Naive B cell (primary cell): Measurements from ENCODE around the gene STX10. TPM values are rescaled to one million over a fixed set of nuclear protein-coding genes. Genes with fewer than 3 reads are reported as not detected.

Source experiments
- ATAC-seq, 2 donors: fragments of 150-1000 bp; cut with Tn5 transposase; 2 replicates each; pipeline ENCODE4 v1.10.0; 2021; ENCODE audit warnings: low read depth in 2 of 2, mild to moderate bottlenecking in 2 of 2, moderate library complexity in 2 of 2
- DNase-seq: peaks from one replicate; pipeline ENCODE4 v3.0.0; 2022
- H3K27ac Mint-ChIP-seq, 6 donors: one replicate each; pipeline ENCODE4 v1.8.0; 2020 to 2022; ENCODE audit warnings: mild to moderate bottlenecking in 6 of 6, mixed read lengths in 6 of 6, moderate library complexity in 5 of 6, inconsistent platforms in 2 of 6
- H3K27me3 Mint-ChIP-seq, 3 donors: one replicate each; pipeline ENCODE4 v1.8.0; 2021 to 2022; ENCODE audit warnings: mixed read lengths in 3 of 3, mild to moderate bottlenecking in 1 of 3
- H3K36me3 Mint-ChIP-seq, 2 donors: one replicate each; pipeline ENCODE4 v1.8.0; 2020 to 2022; ENCODE audit warnings: mixed read lengths in 2 of 2, inconsistent platforms in 1 of 2, mild to moderate bottlenecking in 1 of 2
- H3K4me1 Mint-ChIP-seq, 3 donors: one replicate each; pipeline ENCODE4 v1.8.0; 2020 to 2022; ENCODE audit warnings: mixed read lengths in 3 of 3, inconsistent platforms in 1 of 3, mild to moderate bottlenecking in 1 of 3, moderate library complexity in 1 of 3
- H3K4me3 Mint-ChIP-seq, 8 donors: one replicate each; pipeline ENCODE4 v1.8.0; 2020 to 2022; ENCODE audit warnings: mild to moderate bottlenecking in 8 of 8, mixed read lengths in 8 of 8, moderate library complexity in 8 of 8, inconsistent platforms in 2 of 8
- H3K9me3 Mint-ChIP-seq, 7 donors: one replicate each; pipeline ENCODE4 v1.8.0; 2020 to 2022; ENCODE audit warnings: mixed read lengths in 7 of 7, mild to moderate bottlenecking in 5 of 7, inconsistent platforms in 2 of 7, moderate library complexity in 1 of 7
- polyA plus RNA-seq, 6 donors: library from polyadenylated mRNA; unstranded; fragments of 300-500 nt; fragmentation: Illumina TruSeq; gene quantifications; one replicate each; pipeline ENCODE4 v1.2.3, GENCODE V29; 2021; ENCODE audit warnings: low read depth in 6 of 6

The STX10 gene
- polyA plus RNA-seq, 6 donors from 2014 or later: 48.2 to 84.3 (median 60.0) TPM

GRCh38 chr19:13102666-13103580 lies 47.3 kb downstream of the STX10 start, which contains the start of gene LYL1:
TSS of gene LYL1 (minus strand) at chr19:13102858. CDS start at chr19:13101171, 1,687 bp downstream.
- ATAC-seq (peak; percentile 57 to 62), DNase-seq (peak; percentile 95)
- peak within 1 kb of the TSS; percentile 91 to 100 (median 100) for H3K27ac Mint-ChIP-seq
- H3K4me3 Mint-ChIP-seq: peak within 1 kb of the TSS; percentile 89 to 99 (median 97)
- no peaks in the 10 kb centered on the region for H3K9me3 Mint-ChIP-seq
- peaks cover 38 to 57% (median 51%) of the 10 kb centered on the region in 3 donors for H3K4me1 Mint-ChIP-seq
- no peaks in the 10 kb centered on the region for H3K27me3 Mint-ChIP-seq
- H3K36me3 Mint-ChIP-seq: peaks cover 6 to 9% of the 10 kb centered on the region in 2 donors

- H3K9me3 Mint-ChIP-seq: no peaks in the 10 kb centered on the region
- peak overlapping the region; percentile 89 to 99 (median 97) for H3K4me3 Mint-ChIP-seq
- no peak for ATAC-seq
- no peaks in the 10 kb centered on the region for H3K27me3 Mint-ChIP-seq
- H3K4me1 Mint-ChIP-seq: peaks cover 38 to 60% (median 47%) of the 10 kb centered on the region in 3 donors
- peaks cover 6 to 9% of the 10 kb centered on the region in 2 donors for H3K36me3 Mint-ChIP-seq
- H3K27ac Mint-ChIP-seq: peak overlapping the region; percentile 91 to 100 (median 94)
- DNase-seq: no peak
These were observed 47.8 kb downstream of the STX10 start for GRCh38 chr19:13102416-13102665.

DNA sequence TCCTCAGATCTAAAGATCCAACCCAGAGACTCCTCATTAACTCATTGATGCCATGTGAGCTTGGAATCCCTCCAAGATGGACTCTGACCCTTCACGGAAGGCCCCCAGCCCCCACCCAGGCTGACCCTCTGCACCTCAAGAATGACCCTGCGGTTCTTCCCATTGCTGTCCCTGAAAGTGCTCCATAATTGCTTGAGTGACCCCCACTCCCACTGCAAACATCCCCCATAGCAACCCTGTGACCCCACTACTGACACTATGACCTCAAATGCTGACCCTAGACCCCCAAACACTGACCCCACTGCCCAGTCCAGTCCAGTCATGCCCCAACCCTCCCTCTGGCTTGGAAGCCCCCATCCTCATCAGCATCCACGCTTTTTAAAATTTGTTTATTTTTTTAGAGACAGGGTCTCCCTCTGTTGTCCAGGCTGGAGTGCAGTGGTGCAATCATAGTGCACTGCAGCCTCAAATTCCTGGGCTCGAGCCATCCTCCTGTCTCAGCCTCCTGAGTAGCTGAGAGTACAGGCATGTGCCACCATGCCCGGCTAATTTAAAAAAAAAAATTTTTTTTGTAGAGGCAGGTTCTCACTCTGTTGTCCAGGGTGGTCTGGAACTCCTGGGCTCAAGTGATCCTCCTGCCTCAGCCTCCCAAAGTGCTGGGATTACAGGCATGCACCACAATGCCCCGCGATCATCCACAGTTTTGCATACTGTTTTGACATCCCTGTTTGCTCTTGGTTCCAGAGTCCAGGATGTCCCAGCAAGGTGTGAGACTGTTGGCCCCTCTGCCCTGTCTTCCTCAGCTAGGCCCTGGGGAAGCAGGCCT lies 48.4 kb downstream of the STX10 start:
- peak overlapping the region; percentile 89 to 99 (median 97) for H3K4me3 Mint-ChIP-seq
- H3K9me3 Mint-ChIP-seq: no peaks in the 10 kb centered on the region
- no peaks in the 10 kb centered on the region for H3K27me3 Mint-ChIP-seq
- H3K4me1 Mint-ChIP-seq: peaks cover 38 to 60% (median 46%) of the 10 kb centered on the region in 3 donors
- ATAC-seq (no peak), DNase-seq (no peak)
- peak overlapping the region; percentile 91 to 100 (median 94) for H3K27ac Mint-ChIP-seq
- peaks cover 9% of the 10 kb centered on the region in 2 donors for H3K36me3 Mint-ChIP-seq

DNA sequence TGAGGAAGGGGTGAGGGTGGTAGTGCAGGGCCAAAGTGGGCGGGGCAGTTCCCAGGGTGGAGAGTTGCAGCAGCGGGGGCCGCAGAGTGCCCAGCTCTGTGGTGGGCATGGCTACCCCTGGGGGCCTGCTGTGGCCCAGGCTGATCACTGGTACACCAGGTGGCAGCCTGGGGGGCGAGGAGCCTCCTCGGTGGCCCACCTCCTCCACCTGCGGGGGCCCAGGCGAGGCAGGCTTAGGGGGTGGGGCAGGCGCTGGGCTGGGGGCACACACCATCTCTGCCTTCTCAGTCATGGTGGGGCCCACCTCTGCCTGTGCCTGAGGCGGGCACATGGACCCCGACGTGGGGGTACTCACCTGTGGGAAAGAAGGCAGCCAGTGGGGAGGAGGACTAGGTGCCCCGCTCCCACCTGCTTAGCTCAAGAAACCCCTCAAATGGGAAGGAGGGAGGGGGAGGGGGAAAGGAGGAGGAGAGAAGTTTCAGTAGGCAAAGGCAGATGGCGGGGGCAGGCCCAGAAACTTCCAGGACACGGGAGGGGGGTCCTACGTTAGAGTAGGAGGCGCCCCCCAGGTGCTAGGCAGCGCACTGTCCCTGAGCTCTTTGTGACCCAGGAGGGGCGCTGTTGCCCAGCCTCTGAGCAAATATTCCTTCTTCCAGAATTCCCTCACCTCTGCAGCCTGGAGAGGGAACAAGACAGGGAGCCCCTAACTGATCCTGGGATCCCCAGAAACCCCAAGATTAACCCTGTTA lies 49.2 kb downstream of the STX10 start:
- Mint-ChIP-seq H3K27me3 (no peaks in the 10 kb centered on the region), H3K27ac (peak overlapping the region; percentile 91 to 100 (median 94)), H3K9me3 (no peaks in the 10 kb centered on the region), H3K4me1 (peaks cover 41 to 60% (median 41%) of the 10 kb centered on the region in 3 donors), H3K36me3 (peaks cover 9% of the 10 kb centered on the region in 2 donors), H3K4me3 (peak overlapping the region; percentile 89 to 99 (median 97))
- ATAC-seq: no peak
- DNase-seq: no peak

GRCh38 chr19:13100031-13100588 lies 50.1 kb downstream of the STX10 start:
- DNase-seq (no peak), ATAC-seq (no peak)
- Mint-ChIP-seq H3K36me3 (peaks cover 9% of the 10 kb centered on the region in 2 donors), H3K4me3 (peak overlapping the region; percentile 88 to 98 (median 92)), H3K27ac (peak overlapping the region; percentile 91 to 98 (median 96)), H3K4me1 (peaks cover 36 to 57% (median 45%) of the 10 kb centered on the region in 3 donors), H3K27me3 (no peaks in the 10 kb centered on the region), H3K9me3 (no peaks in the 10 kb centered on the region)

DNA sequence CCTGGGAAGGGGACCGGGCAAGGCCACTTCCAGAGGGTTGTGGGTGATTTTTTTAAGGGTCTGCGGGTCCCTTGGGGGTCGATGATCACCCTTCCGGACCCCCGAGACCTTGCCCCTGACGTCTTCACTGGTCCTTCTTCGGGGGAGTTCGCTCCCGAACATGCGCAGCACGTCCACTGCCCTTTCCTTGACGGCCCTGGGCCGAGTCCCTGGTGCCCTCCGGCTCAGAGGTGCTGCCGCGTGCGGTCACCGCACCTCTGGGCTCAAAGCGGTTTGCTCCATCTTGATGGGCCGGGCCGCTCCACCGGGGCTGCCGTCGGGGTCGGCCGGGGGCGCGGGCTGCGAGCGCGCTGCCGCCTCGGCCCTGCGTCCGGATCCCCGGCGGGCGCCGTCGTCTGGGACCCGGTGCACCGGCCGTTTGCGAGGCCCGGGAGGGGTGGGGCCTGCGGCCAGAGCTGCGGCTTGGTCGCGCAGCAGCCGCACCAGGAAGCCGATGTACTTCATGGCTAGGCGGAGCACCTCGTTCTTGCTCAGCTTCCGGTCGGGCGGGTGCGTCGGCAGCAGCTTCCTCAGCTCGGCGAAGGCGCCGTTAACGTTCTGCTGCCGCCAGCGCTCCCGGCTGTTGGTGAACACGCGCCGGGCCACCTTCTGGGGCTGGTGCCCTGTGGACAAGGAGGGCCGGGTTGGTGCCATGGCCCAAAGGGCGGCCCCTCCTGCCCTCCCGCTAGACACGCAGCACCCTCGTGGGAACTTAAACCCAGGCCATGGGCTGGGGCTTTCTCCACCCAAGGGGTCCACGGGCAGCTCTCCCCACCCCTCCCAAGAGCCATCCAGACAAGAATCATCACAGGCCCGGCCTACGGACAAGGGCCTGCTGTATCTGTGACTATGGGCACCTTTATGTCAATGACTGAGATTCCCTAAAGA lies 50.8 kb downstream of the STX10 start:
- H3K9me3 Mint-ChIP-seq: no peaks in the 10 kb centered on the region
- peaks cover 9% of the 10 kb centered on the region in 2 donors for H3K36me3 Mint-ChIP-seq
- DNase-seq: peak; percentile 81
- peak overlapping the region; percentile 91 to 99 (median 98) for H3K27ac Mint-ChIP-seq
- peak overlapping the region; percentile 89 to 98 (median 97) for H3K4me3 Mint-ChIP-seq
- H3K4me1 Mint-ChIP-seq: peaks cover 39 to 59% (median 46%) of the 10 kb centered on the region in 3 donors
- H3K27me3 Mint-ChIP-seq: no peaks in the 10 kb centered on the region
- no peak for ATAC-seq

- Mint-ChIP-seq H3K36me3 (peaks cover 9% of the 10 kb centered on the region in 2 donors), H3K27me3 (no peaks in the 10 kb centered on the region), H3K9me3 (no peaks in the 10 kb centered on the region), H3K4me1 (peaks cover 40 to 67% (median 48%) of the 10 kb centered on the region in 3 donors), H3K4me3 (peak overlapping the region; percentile 87 to 97 (median 96)), H3K27ac (peak overlapping the region; percentile 91 to 99 (median 98))
- ATAC-seq: peak; percentile 20 to 21
- peak; percentile 69 for DNase-seq
These were observed 51.7 kb downstream of the STX10 start for GRCh38 chr19:13098277-13099072.

- H3K9me3 Mint-ChIP-seq: no peaks in the 10 kb centered on the region
- H3K27me3 Mint-ChIP-seq: no peaks in the 10 kb centered on the region
- peaks cover 9% of the 10 kb centered on the region in 2 donors for H3K36me3 Mint-ChIP-seq
- peak overlapping the region; percentile 86 to 99 (median 95) for H3K27ac Mint-ChIP-seq
- peak; percentile 56 for DNase-seq
- ATAC-seq: peak; percentile 8
- H3K4me1 Mint-ChIP-seq: peaks cover 35 to 62% (median 44%) of the 10 kb centered on the region in 3 donors
- peak overlapping the region; percentile 89 to 98 (median 97) for H3K4me3 Mint-ChIP-seq
These were observed 52.5 kb downstream of the STX10 start for GRCh38 chr19:13097463-13098258.

- ATAC-seq (no peak), DNase-seq (no peak)
- Mint-ChIP-seq H3K4me3 (peak overlapping the region; percentile 89 to 98 (median 97)), H3K9me3 (no peaks in the 10 kb centered on the region), H3K27me3 (no peaks in the 10 kb centered on the region), H3K36me3 (peaks cover 9% of the 10 kb centered on the region in 2 donors), H3K4me1 (peaks cover 35 to 62% (median 44%) of the 10 kb centered on the region in 3 donors), H3K27ac (peak overlapping the region; percentile 86 to 99 (median 94))
These were observed 53.1 kb downstream of the STX10 start for GRCh38 chr19:13097033-13097462.

DNA sequence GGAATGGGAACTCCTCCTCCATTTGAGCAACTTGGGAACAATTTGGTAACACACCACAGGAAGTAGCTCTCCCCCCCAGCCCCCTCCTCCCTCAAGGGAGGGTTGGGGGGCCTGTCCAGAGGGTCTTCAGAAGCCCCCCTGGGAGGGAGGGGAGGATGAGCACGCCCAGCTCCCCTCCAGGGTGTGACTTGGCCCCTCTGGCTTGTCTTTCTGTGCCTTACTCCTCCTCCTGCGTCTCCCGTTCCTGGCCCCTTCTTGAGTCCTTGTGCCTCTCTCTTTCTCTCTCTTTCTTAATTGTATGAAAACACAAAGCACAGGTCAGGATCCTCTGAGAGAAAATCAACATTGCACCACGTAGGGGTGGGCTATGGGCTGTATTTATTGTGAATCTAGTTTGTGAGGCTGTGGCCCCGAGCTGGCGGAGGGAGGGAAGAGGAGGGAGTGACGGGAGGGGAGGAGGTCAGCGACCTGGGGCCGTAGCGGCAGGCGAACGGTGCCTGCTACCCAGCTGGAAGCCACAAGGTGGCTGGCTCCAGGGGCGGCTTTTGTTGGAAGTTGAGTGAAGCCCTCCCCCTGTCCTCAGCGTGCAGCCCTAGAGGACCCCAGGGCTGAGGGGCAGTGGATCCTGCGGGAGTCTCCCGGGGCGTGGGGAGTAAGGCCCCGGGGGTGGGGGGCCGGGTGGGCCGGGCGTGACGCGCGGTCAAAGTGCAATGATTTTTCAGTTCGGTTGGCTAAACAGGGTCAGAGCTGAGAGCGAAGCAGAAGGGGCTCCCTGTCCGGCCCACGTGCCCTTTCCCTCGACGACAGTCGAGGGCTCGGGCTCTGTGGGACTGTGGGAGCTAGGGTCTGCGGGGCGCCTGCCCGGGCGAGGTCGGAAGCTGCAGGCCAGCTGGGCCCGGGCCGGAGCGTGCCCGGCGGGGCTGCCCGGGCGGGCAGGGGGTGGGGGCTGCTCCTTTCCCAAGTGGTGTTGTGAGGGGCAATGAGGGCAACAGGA lies 53.9 kb downstream of the STX10 start:
- peak overlapping the region; percentile 86 to 99 (median 97) for H3K27ac Mint-ChIP-seq
- ATAC-seq: no peak
- no peaks in the 10 kb centered on the region for H3K9me3 Mint-ChIP-seq
- H3K4me3 Mint-ChIP-seq: peak overlapping the region; percentile 89 to 98 (median 97)
- no peaks in the 10 kb centered on the region for H3K27me3 Mint-ChIP-seq
- H3K36me3 Mint-ChIP-seq: peaks cover 9% of the 10 kb centered on the region in 2 donors
- no peak for DNase-seq
- H3K4me1 Mint-ChIP-seq: peaks cover 28 to 55% (median 39%) of the 10 kb centered on the region in 3 donors
